Spleen (tissue), 11 donors: ENCODE data around the gene SORCS2. TPM values are rescaled to one million over a fixed set of nuclear protein-coding genes. Genes with fewer than 3 reads are reported as not detected.

Experiments used
- DNase-seq: peaks from one replicate; pipeline ENCODE4 v3.0.0-alpha.2; 2020
- H3K27ac ChIP-seq, 8 donors: fragments of 200-600 bp; sonication (generic) in 7 of 8; 1 replicate in 4 of 8; 2 replicates in 4 of 8; pipeline versions ENCODE4 v1.5.0 to v1.8.0; 2016 to 2021; ENCODE audit warnings: inconsistent platforms in 4 of 8, mild to moderate bottlenecking in 4 of 8, moderate library complexity in 1 of 8
- H3K27me3 ChIP-seq, 7 donors: fragments of 200-600 bp; sonication (generic) in 6 of 7; replicated peaks in 1 of 7; 1 replicate in 4 of 7; 2 replicates in 3 of 7; pipeline versions ENCODE4 v1.5.0 to v1.8.0; 2016 to 2021; ENCODE audit warnings: inconsistent platforms in 3 of 7, mild to moderate bottlenecking in 1 of 7
- H3K36me3 ChIP-seq, 6 donors: fragments of 200-600 bp; sonication (generic) in 5 of 6; 1 replicate in 4 of 6; 2 replicates in 2 of 6; pipeline versions ENCODE4 v1.5.0 to v1.8.0; 2016 to 2021; ENCODE audit warnings: inconsistent platforms in 2 of 6
- H3K4me1 ChIP-seq, 6 donors: fragments of 200-600 bp; sonication (generic) in 5 of 6; 1 replicate in 3 of 6; 2 replicates in 3 of 6; pipeline versions ENCODE4 v1.5.0 to v1.8.0; 2016 to 2021; ENCODE audit warnings: inconsistent platforms in 3 of 6
- H3K4me3 ChIP-seq, 8 donors: fragments of 200-600 bp; sonication (generic) in 7 of 8; 1 replicate in 4 of 8; 2 replicates in 4 of 8; pipeline versions ENCODE4 v1.5.0 to v1.8.0; 2016 to 2021; ENCODE audit warnings: inconsistent platforms in 4 of 8, mild to moderate bottlenecking in 4 of 8, moderate library complexity in 2 of 8
- H3K9me3 ChIP-seq, 8 donors: fragments of 200-600 bp; sonication (generic) in 7 of 8; 1 replicate in 4 of 8; 2 replicates in 4 of 8; pipeline versions ENCODE4 v1.5.0 to v1.8.0; 2016 to 2021; ENCODE audit warnings: inconsistent platforms in 4 of 8
- CTCF ChIP-seq, 11 experiments: fragments of 200-600 bp in 7 of 11; fragments of 450-650 bp in 4 of 11; sonication (generic) in 4 of 11; IDR thresholded peaks in 8 of 11; conservative IDR thresholded peaks in 3 of 11; 1 replicate in 7 of 11; 2 replicates in 4 of 11; pipeline versions ENCODE4 v1.4.0 to v1.8.0; 2016 to 2021; ENCODE audit warnings: antibody characterized with exemption in 11 of 11, inconsistent platforms in 4 of 11, mild to moderate bottlenecking in 1 of 11
- POLR2A ChIP-seq, 3 donors: fragments of 450-650 bp; IDR thresholded peaks; one replicate each; pipeline ENCODE4 v1.5.1; 2017; ENCODE audit warnings: antibody characterized with exemption in 3 of 3, mild to moderate bottlenecking in 1 of 3
- POLR2AphosphoS5 ChIP-seq, 3 donors: sonication (generic); formaldehyde crosslinking; IDR thresholded peaks; one replicate each; pipeline ENCODE4 v1.5.1; 2017; ENCODE audit warnings: antibody characterized with exemption in 3 of 3
- WGBS, 5 donors: extraction: QIAGEN DNeasy Blood & Tissue Kit in 3 of 5; methylation state at CpG; one replicate each; pipeline versions ENCODE4 v1.1.5 to v1.1.7; 2013 to 2018; 5-methylcytosine and 5-hydroxymethylcytosine counted together
- intact Hi-C: fragments of 100-400 bp; cut with DNase I; formaldehyde crosslinking; loops from one replicate; pipeline ENCODE4 v1.15.0; 2023; ENCODE audit warnings: low total_unique reads
- polyA plus RNA-seq, 3 donors: library from polyadenylated mRNA; stranded (reverse); fragments of 200-250 nt; gene quantifications; one replicate each; pipeline ENCODE4 v1.2.1, GENCODE V29; 2013
- total RNA-seq, 7 donors: library from RNA; depleted of rRNA in 3 of 7; stranded (reverse); fragments of >200 nt in 3 of 7; fragmentation: NEBNext Ultra II Directional in 4 of 7; extraction: Animal tissue kit (Norgen Biotek cat#: 25700) in 4 of 7; gene quantifications; one replicate each; pipeline versions ENCODE4 v1.1.0 to v1.2.1, GENCODE V29; 2016 to 2021
- donor health status: healthy with polysubstance abuse.
- donor health status: DM: no; HTN: no; CAD: no; lungs with moderate emphysema.
- donor health status: DM: no; HTN: no; CAD: no.
- donor health status: Bipolar disorder and iron deficiency.
- donor health status: healthy.
- donor health status: DM: no; HTN: no; CAD: no.
- donor health status: DM: yes; HTN: yes; CAD: no.

Gene SORCS2
- total and polyA plus RNA-seq, 10 donors = 0.33 to 1.6 (median 0.60) TPM

- H3K36me3 ChIP-seq = no peaks in the 10 kb centered on the region
- H3K4me3 ChIP-seq = no peak overlapping the region
- TF ChIP-seq CTCF (IDR thresholded peaks at IDR 0.05 in 8 of 11, conservative IDR thresholded peaks at IDR 0.05 in 3 of 11) (no peak), POLR2AphosphoS5 (IDR thresholded peaks at IDR 0.05) (no peak)
- intact Hi-C loops = no loop called here
- 80 to 84% (median 82%) methylated on average over 18 to 22 of the region's 22 CpGs for WGBS, 5 donors
- H3K4me1 ChIP-seq = no peaks in the 10 kb centered on the region
- H3K9me3 ChIP-seq = no peaks in the 10 kb centered on the region
- no peak overlapping the region for H3K27ac ChIP-seq
- peaks cover 0 to 31% (median 0%) of the 10 kb centered on the region in 7 donors for H3K27me3 ChIP-seq
- no peak for DNase-seq
These were observed 534.5 kb downstream of the SORCS2 start for GRCh38 chr4:7726665-7727413.

DNA sequence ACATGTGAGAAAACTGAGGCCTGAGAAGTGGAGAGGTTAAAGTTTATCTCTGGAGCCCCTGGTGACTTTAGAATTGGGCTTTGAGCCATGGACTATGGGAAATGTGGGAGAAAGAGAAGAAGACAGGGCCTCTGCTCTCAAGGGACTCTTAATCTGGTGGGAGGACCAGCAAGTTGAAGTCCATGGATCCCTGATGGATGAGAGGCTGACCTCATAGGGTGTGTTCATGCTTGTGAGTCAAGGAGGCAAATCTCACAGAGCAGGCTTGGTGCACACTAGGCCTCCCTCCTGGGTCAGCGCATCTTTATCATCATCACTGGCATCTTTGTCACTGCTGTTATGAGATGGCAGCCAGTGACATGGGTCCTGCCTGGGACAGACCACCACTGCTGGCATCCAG lies 535.4 kb downstream of the SORCS2 start:
- no peak for TF ChIP-seq POLR2AphosphoS5 (IDR thresholded peaks at IDR 0.05)
- no peak for TF ChIP-seq CTCF (IDR thresholded peaks at IDR 0.05 in 8 of 11, conservative IDR thresholded peaks at IDR 0.05 in 3 of 11)
- TF ChIP-seq POLR2A (IDR thresholded peaks at IDR 0.05) = no peak
- no peak overlapping the region for H3K4me3 ChIP-seq
- 100% methylated on average over 1 of the region's 1 CpG for WGBS, 5 donors
- H3K27ac ChIP-seq = no peak overlapping the region
- H3K9me3 ChIP-seq = no peaks in the 10 kb centered on the region
- intact Hi-C loops = no loop called here
- H3K27me3 ChIP-seq = peaks cover 0 to 22% (median 0%) of the 10 kb centered on the region in 7 donors
- H3K4me1 ChIP-seq = no peaks in the 10 kb centered on the region
- H3K36me3 ChIP-seq = no peaks in the 10 kb centered on the region
- DNase-seq = no peak

GRCh38 chr4:7731437-7731836 lies 539.1 kb downstream of the SORCS2 start:
- Histone ChIP-seq H3K9me3 (no peaks in the 10 kb centered on the region), H3K4me1 (peaks cover 0 to 6% (median 0%) of the 10 kb centered on the region in 6 donors), H3K4me3 (no peak overlapping the region), H3K36me3 (no peaks in the 10 kb centered on the region), H3K27me3 (peaks cover 0 to 50% (median 0%) of the 10 kb centered on the region in 7 donors), H3K27ac (no peak overlapping the region)
- TF ChIP-seq POLR2A (IDR thresholded peaks at IDR 0.05) = no peak
- no peak for TF ChIP-seq POLR2AphosphoS5 (IDR thresholded peaks at IDR 0.05)
- no peak for TF ChIP-seq CTCF (IDR thresholded peaks at IDR 0.05 in 8 of 11, conservative IDR thresholded peaks at IDR 0.05 in 3 of 11)
- WGBS, 5 donors = 76 to 90% (median 83%) methylated on average over 4 of the region's 4 CpGs
- no peak for DNase-seq
- intact Hi-C loops = no loop called here

GRCh38 chr4:7732263-7732662 lies 539.9 kb downstream of the SORCS2 start:
- WGBS, 5 donors = 86 to 93% (median 89%) methylated on average over 9 of the region's 9 CpGs
- no peak for DNase-seq
- no peak overlapping the region for H3K27ac ChIP-seq
- H3K36me3 ChIP-seq = no peaks in the 10 kb centered on the region
- H3K9me3 ChIP-seq = no peaks in the 10 kb centered on the region
- TF ChIP-seq CTCF (IDR thresholded peaks at IDR 0.05 in 8 of 11, conservative IDR thresholded peaks at IDR 0.05 in 3 of 11) = no peak
- no peak for TF ChIP-seq POLR2AphosphoS5 (IDR thresholded peaks at IDR 0.05)
- no peak for TF ChIP-seq POLR2A (IDR thresholded peaks at IDR 0.05)
- H3K4me1 ChIP-seq = peaks cover 0 to 6% (median 0%) of the 10 kb centered on the region in 6 donors
- peaks cover 0 to 55% (median 0%) of the 10 kb centered on the region in 7 donors for H3K27me3 ChIP-seq
- intact Hi-C loops = no loop called here
- no peak overlapping the region for H3K4me3 ChIP-seq
